Stimulated activated CD4-positive, alpha-beta T cell treated with anti-CD3 and anti-CD28 coated beads, Interleukin-4, amount 100 ng/mL, for 24 hours (primary cell): ENCODE data around the gene IFNA21.
"Not testable (repeated sequence)": the region's sequence is repeated elsewhere in the genome, so short reads cannot be mapped to it uniquely, and the experiment has no call there.

Experiments used
- DNase-seq: peaks from one replicate; pipeline ENCODE4 v3.0.0-alpha.2; 2020

Gene IFNA21

GRCh38 chr9:21137020-21137419 is 29.4 kb downstream of the IFNA21 start:
- no peak for DNase-seq

- no peak for DNase-seq
Measured at GRCh38 chr9:21135736-21136135, 30.7 kb downstream of the IFNA21 start.

GRCh38 chr9:21128186-21128585 is 38.3 kb downstream of the IFNA21 start:
- DNase-seq, result not testable (repeated sequence)

- DNase-seq, result no peak
Measured at GRCh38 chr9:21121595-21122251, 44.7 kb downstream of the IFNA21 start.

GRCh38 chr9:21121079-21121478 is 45.4 kb downstream of the IFNA21 start:
- no peak for DNase-seq

GRCh38 chr9:21119093-21119770 is 47.2 kb downstream of the IFNA21 start:
- DNase-seq, result no peak
